Mesenchymal stem cell (in vitro differentiated cells and primary cell): Measurements from ENCODE around the gene ZFAND4.

Source experiments
- DNase-seq: peaks from one replicate; pipeline ENCODE4 v3.0.0-alpha.2; 2013
- H2AFZ ChIP-seq: one replicate; pipeline ENCODE4 v1.6.1; 2013; ENCODE audit warnings: low read depth, mild to moderate bottlenecking, control low read depth, inconsistent platforms, low read length, moderate library complexity
- H2AK5ac ChIP-seq: 2 replicates; pipeline ENCODE4 v1.6.1; 2013; ENCODE audit warnings: low read length, moderate library complexity, mild to moderate bottlenecking, inconsistent platforms; ENCODE audit not compliant: severe bottlenecking
- H2BK120ac ChIP-seq: one replicate; pipeline ENCODE4 v1.6.1; 2013; ENCODE audit warnings: low read depth, mild to moderate bottlenecking, inconsistent platforms, low read length, moderate library complexity
- H2BK12ac ChIP-seq, 2 experiments: one replicate each; pipeline ENCODE4 v1.6.1; 2013; ENCODE audit warnings: inconsistent platforms in 2 of 2, low read length in 2 of 2, mild to moderate bottlenecking in 2 of 2, moderate library complexity in 2 of 2, control low read depth in 1 of 2
- H2BK15ac ChIP-seq: one replicate; pipeline ENCODE4 v1.6.1; 2013; ENCODE audit warnings: mild to moderate bottlenecking, low read depth, inconsistent platforms; ENCODE audit not compliant: poor library complexity, severe bottlenecking
- H2BK5ac ChIP-seq: 2 replicates; pipeline ENCODE4 v1.6.1; 2013; ENCODE audit warnings: low read depth, mild to moderate bottlenecking, low read length, control low read depth, inconsistent platforms; ENCODE audit not compliant: poor library complexity, severe bottlenecking
- H3K14ac ChIP-seq, 2 experiments: one replicate each; pipeline ENCODE4 v1.6.1; 2013; ENCODE audit warnings: inconsistent platforms in 2 of 2, low read length in 2 of 2, control low read depth in 1 of 2, mild to moderate bottlenecking in 1 of 2, moderate library complexity in 1 of 2
- H3K18ac ChIP-seq, 2 experiments: one replicate each; pipeline ENCODE4 v1.6.1; 2013; ENCODE audit warnings: inconsistent platforms in 2 of 2, low read length in 2 of 2, control low read depth in 1 of 2, low read depth in 1 of 2, mild to moderate bottlenecking in 1 of 2
- H3K23ac ChIP-seq, 2 experiments: one replicate each; pipeline ENCODE4 v1.6.1; 2013; ENCODE audit warnings: inconsistent platforms in 2 of 2, low read length in 2 of 2, mild to moderate bottlenecking in 2 of 2, moderate library complexity in 2 of 2, control low read depth in 1 of 2
- H3K27ac ChIP-seq: 2 replicates; pipeline ENCODE4 v1.5.1; 2013; ENCODE audit warnings: mild to moderate bottlenecking, moderate library complexity, low read length, control low read depth, inconsistent platforms; ENCODE audit not compliant: poor library complexity, severe bottlenecking
- H3K27me3 ChIP-seq, 2 experiments: 2 replicates each; pipeline versions ENCODE4 v1.6.1 to v1.7.0; 2013; ENCODE audit warnings: low read length in 2 of 2, mild to moderate bottlenecking in 2 of 2, moderate library complexity in 2 of 2, control low read depth in 1 of 2, inconsistent platforms in 1 of 2; ENCODE audit not compliant: control insufficient read depth in 1 of 2, insufficient read depth in 1 of 2
- H3K36me3 ChIP-seq, 2 experiments: 2 replicates each; pipeline versions ENCODE4 v1.6.1 to v1.7.0; 2013; ENCODE audit warnings: low read length in 2 of 2, control low read depth in 1 of 2, inconsistent platforms in 1 of 2, low read depth in 1 of 2, mild to moderate bottlenecking in 1 of 2; ENCODE audit not compliant: insufficient read depth in 2 of 2, control insufficient read depth in 1 of 2
- H3K4ac ChIP-seq, 2 experiments: one replicate each; pipeline ENCODE4 v1.6.1; 2013; ENCODE audit warnings: inconsistent platforms in 2 of 2, low read length in 2 of 2, mild to moderate bottlenecking in 2 of 2, moderate library complexity in 2 of 2, control low read depth in 1 of 2, low read depth in 1 of 2
- H3K4me1 ChIP-seq: 2 replicates; pipeline ENCODE4 v1.6.1; 2013; ENCODE audit warnings: low read depth, low read length, control low read depth; ENCODE audit not compliant: control insufficient read depth, insufficient read depth
- H3K4me2 ChIP-seq: 2 replicates; pipeline ENCODE4 v1.6.1; 2013; ENCODE audit warnings: low read length, mild to moderate bottlenecking, inconsistent platforms; ENCODE audit not compliant: poor library complexity, severe bottlenecking
- H3K4me3 ChIP-seq, 2 experiments: 2 replicates each; pipeline versions ENCODE4 v1.5.1 to v1.7.0; 2013; ENCODE audit warnings: low read length in 2 of 2, mild to moderate bottlenecking in 2 of 2, control low read depth in 1 of 2, low read depth in 1 of 2; ENCODE audit not compliant: insufficient read depth in 1 of 2
- H3K79me1 ChIP-seq: replicated peaks from 2 replicates; pipeline ENCODE4 v1.6.1; 2013; ENCODE audit warnings: mild to moderate bottlenecking, control low read depth, low read length, inconsistent platforms; ENCODE audit not compliant: poor library complexity, severe bottlenecking
- H3K9ac ChIP-seq: 2 replicates; pipeline ENCODE4 v1.7.0; 2013; ENCODE audit warnings: mild to moderate bottlenecking, low read length, moderate library complexity
- H3K9me3 ChIP-seq: 2 replicates; pipeline ENCODE4 v1.7.0; 2013; ENCODE audit warnings: mild to moderate bottlenecking, low read length; ENCODE audit not compliant: control insufficient read depth
- H4K8ac ChIP-seq: one replicate; pipeline ENCODE4 v1.6.1; 2013; ENCODE audit warnings: inconsistent platforms, mild to moderate bottlenecking, low read length, moderate library complexity
- H4K91ac ChIP-seq: one replicate; pipeline ENCODE4 v1.6.1; 2013; ENCODE audit warnings: mild to moderate bottlenecking, low read length, inconsistent platforms
- WGBS: methylation state at CpG from one replicate; pipeline ENCODE4 v1.1.7; 2013; ENCODE audit warnings: mixed read lengths; 5-methylcytosine and 5-hydroxymethylcytosine counted together

ZFAND4 gene

GRCh38 chr10:45608052-45608451 is 64.5 kb downstream of the ZFAND4 start:
- H3K4ac ChIP-seq: no peak overlapping the region
- no peaks in the 10 kb centered on the region for H3K9me3 ChIP-seq
- H3K4me3 ChIP-seq: no peak overlapping the region
- H2BK120ac ChIP-seq: no peak overlapping the region
- no peak overlapping the region for H3K14ac ChIP-seq
- 100% methylated on average over 1 of the region's 1 CpG for whole genome bisulfite sequencing
- H2AFZ ChIP-seq: no peak overlapping the region
- H3K27ac ChIP-seq: no peak overlapping the region
- no peak overlapping the region for H2BK5ac ChIP-seq
- no peak overlapping the region for H2BK15ac ChIP-seq
- no peak overlapping the region for H3K18ac ChIP-seq
- no peak overlapping the region for H3K9ac ChIP-seq
- H3K23ac ChIP-seq: no peak overlapping the region
- no peak overlapping the region for H4K8ac ChIP-seq
- H2AK5ac ChIP-seq: no peak overlapping the region
- H3K79me1 ChIP-seq: no peaks in the 10 kb centered on the region
- no peak overlapping the region for H3K4me2 ChIP-seq
- H3K36me3 ChIP-seq: peaks cover 4 to 12% of the 10 kb centered on the region in 2 experiments
- H4K91ac ChIP-seq: no peak overlapping the region
- DNase-seq: no peak
- H2BK12ac ChIP-seq: no peak overlapping the region
- H3K4me1 ChIP-seq: no peaks in the 10 kb centered on the region
- no peaks in the 10 kb centered on the region for H3K27me3 ChIP-seq

- H3K4me2 ChIP-seq: no peak overlapping the region
- H3K27ac ChIP-seq: no peak overlapping the region
- no peak overlapping the region for H2AK5ac ChIP-seq
- no peaks in the 10 kb centered on the region for H3K27me3 ChIP-seq
- no peak overlapping the region for H3K4ac ChIP-seq
- H2AFZ ChIP-seq: no peak overlapping the region
- H3K14ac ChIP-seq: no peak overlapping the region
- WGBS: 100% methylated on average over 1 of the region's 1 CpG
- no peak for DNase-seq
- no peak overlapping the region for H3K23ac ChIP-seq
- H2BK15ac ChIP-seq: no peak overlapping the region
- H3K4me3 ChIP-seq: no peak overlapping the region
- H3K79me1 ChIP-seq: no peaks in the 10 kb centered on the region
- no peak overlapping the region for H2BK12ac ChIP-seq
- H2BK120ac ChIP-seq: no peak overlapping the region
- H3K9ac ChIP-seq: no peak overlapping the region
- no peaks in the 10 kb centered on the region for H3K9me3 ChIP-seq
- H4K8ac ChIP-seq: no peak overlapping the region
- peaks cover 0 to 4% of the 10 kb centered on the region in 2 experiments for H3K36me3 ChIP-seq
- no peak overlapping the region for H2BK5ac ChIP-seq
- H3K4me1 ChIP-seq: no peaks in the 10 kb centered on the region
- no peak overlapping the region for H3K18ac ChIP-seq
- H4K91ac ChIP-seq: no peak overlapping the region
Observed at GRCh38 chr10:45607276-45607675, 65.3 kb downstream of the ZFAND4 start.

GRCh38 chr10:45602836-45603235 is 69.7 kb downstream of the ZFAND4 start:
- peaks cover 6% of the 10 kb centered on the region for H3K9me3 ChIP-seq
- H3K4ac ChIP-seq: no peak overlapping the region
- H3K79me1 ChIP-seq: no peaks in the 10 kb centered on the region
- H2BK12ac ChIP-seq: no peak overlapping the region
- no peak for DNase-seq
- no peak overlapping the region for H3K23ac ChIP-seq
- WGBS: 97% methylated on average over 3 of the region's 4 CpGs
- no peak overlapping the region for H2BK15ac ChIP-seq
- no peak overlapping the region for H4K91ac ChIP-seq
- H4K8ac ChIP-seq: no peak overlapping the region
- no peaks in the 10 kb centered on the region for H3K4me1 ChIP-seq
- peaks cover 0 to 18% of the 10 kb centered on the region in 2 experiments for H3K27me3 ChIP-seq
- H3K14ac ChIP-seq: no peak overlapping the region
- no peak overlapping the region for H3K27ac ChIP-seq
- no peak overlapping the region for H2AK5ac ChIP-seq
- H2BK120ac ChIP-seq: no peak overlapping the region
- no peak overlapping the region for H3K9ac ChIP-seq
- no peak overlapping the region for H3K18ac ChIP-seq
- no peak overlapping the region for H2BK5ac ChIP-seq
- no peaks in the 10 kb centered on the region for H3K36me3 ChIP-seq
- H3K4me2 ChIP-seq: no peak overlapping the region
- H3K4me3 ChIP-seq: no peak overlapping the region
- no peak overlapping the region for H2AFZ ChIP-seq

GRCh38 chr10:45602082-45602730 is 70.4 kb downstream of the ZFAND4 start:
- H3K14ac ChIP-seq: no peak overlapping the region
- H2BK5ac ChIP-seq: no peak overlapping the region
- no peaks in the 10 kb centered on the region for H3K4me1 ChIP-seq
- no peak overlapping the region for H3K23ac ChIP-seq
- 77% methylated on average over 3 of the region's 3 CpGs for WGBS
- H3K79me1 ChIP-seq: no peaks in the 10 kb centered on the region
- H3K18ac ChIP-seq: no peak overlapping the region
- no peak overlapping the region for H2BK15ac ChIP-seq
- H3K4ac ChIP-seq: no peak overlapping the region
- no peaks in the 10 kb centered on the region for H3K36me3 ChIP-seq
- H3K4me3 ChIP-seq: no peak overlapping the region
- no peak overlapping the region for H4K91ac ChIP-seq
- peaks cover 0 to 20% of the 10 kb centered on the region in 2 experiments for H3K27me3 ChIP-seq
- H2AFZ ChIP-seq: no peak overlapping the region
- no peak overlapping the region for H4K8ac ChIP-seq
- H3K9me3 ChIP-seq: peaks cover 6% of the 10 kb centered on the region
- DNase-seq: peak; percentile 72
- no peak overlapping the region for H2AK5ac ChIP-seq
- no peak overlapping the region for H2BK120ac ChIP-seq
- H3K9ac ChIP-seq: peak overlapping the region; percentile 65
- no peak overlapping the region for H2BK12ac ChIP-seq
- H3K27ac ChIP-seq: no peak overlapping the region
- H3K4me2 ChIP-seq: no peak overlapping the region
